Erythroblast (primary cell): ENCODE measurements around the gene LHFPL6.

Experiments
- DNase-seq, 2 experiments: peaks; one replicate each; lab custom pipeline; 2025; lab: John Stamatoyannopoulos, UW
- GATA1 ChIP-seq: IDR thresholded peaks from 2 replicates; pipeline ENCODE4 v1.6.1; 2011; ENCODE audit warnings: low read depth, mild to moderate bottlenecking, control low read depth, low read length, moderate library complexity
- POLR2A ChIP-seq: IDR thresholded peaks from 2 replicates; pipeline ENCODE4 v1.6.1; 2011; ENCODE audit warnings: mild to moderate bottlenecking, low read length

The LHFPL6 gene

DNA sequence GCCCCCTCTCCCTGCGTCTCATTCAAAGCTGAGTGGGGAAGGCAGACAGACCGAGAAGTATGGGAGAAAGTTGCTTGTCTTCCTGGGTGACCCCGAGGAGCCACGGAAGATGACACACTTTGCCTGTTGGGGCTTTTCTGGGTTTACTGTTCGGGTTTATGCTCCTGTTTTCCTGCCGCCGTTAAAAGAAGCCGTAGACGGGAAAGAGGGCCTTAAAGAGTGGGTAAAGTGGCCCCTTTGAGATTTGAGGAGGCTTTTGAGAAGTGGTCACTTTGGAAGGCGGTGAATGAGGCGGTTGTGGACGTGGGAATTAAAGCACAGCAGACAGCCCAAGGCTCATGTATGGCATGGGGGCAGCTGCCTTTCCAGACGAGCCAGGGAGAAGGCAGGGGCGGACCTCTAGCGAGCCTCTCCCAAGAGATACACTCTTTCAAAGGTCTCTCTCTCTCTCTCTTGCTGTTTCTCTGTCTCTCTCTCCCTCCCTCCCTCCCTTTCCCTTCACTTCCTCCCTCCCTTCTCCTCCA lies 493 bp upstream of the LHFPL6 start:
- DNase-seq = peak in 1 of 2 experiments; percentile 11
- TF ChIP-seq POLR2A (no peak), GATA1 (no peak)

DNA sequence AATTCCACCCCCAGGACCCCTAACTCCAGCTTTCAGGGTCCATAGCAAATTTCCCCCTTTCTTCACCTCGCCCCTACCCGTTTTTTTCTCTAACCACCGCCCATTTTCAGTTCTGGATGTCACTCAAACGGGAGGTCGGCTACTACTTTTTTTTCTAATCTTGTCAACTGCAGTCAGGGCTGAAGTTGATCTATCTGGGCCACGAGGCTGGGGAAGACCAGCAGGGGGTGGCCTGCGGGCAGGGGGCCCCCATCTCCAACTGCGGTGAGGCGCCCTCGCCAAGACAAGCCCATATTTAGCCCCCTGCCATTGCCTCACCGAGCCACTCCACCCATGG lies 748 bp downstream of the LHFPL6 start:
- TF ChIP-seq POLR2A (no peak), GATA1 (no peak)
- DNase-seq = peak; percentile 55 to 58

DNA sequence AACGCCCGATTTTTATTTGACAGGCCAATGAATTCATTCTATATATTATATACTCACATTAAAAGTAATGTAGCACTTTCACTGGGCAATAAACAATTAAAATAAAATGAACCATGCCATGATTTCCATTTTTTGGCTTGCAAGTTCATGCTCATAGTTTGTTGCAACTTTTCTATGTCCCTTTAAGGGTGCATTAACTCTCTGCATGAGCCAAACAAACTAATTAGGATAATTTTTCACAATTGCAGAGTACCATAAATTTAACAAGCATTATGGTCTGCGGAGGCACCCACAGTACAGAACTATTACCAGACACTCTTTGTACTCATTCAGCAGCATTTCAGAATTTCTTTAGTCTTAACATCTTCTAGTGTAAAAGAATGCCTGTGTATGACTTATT lies 1.4 kb downstream of the LHFPL6 start:
- TF ChIP-seq POLR2A (no peak), GATA1 (no peak)

DNA sequence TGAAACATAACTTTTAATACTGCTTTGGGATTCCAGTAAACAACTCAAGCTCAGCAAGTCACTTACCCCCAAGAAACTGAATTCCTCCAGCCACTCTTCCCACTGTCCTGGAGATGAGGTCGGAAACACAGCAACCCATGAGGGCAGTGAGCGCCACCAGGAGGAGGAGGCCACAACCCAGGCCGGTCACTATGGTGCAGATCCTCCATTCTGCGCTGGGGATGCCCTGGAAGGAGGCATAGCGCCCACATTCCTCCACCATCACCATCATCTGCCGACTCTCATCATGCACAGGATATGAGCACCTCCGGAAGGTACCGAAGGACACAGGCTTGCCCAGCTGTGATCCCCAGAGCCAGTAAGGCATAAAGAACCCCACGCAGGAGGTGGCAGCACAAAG lies 2.2 kb downstream of the LHFPL6 start:
- no peak for DNase-seq
- TF ChIP-seq GATA1 (no peak), POLR2A (no peak)

More for the DNA sequence above, 1.4 kb downstream of the LHFPL6 start:
- no peak for DNase-seq

DNA sequence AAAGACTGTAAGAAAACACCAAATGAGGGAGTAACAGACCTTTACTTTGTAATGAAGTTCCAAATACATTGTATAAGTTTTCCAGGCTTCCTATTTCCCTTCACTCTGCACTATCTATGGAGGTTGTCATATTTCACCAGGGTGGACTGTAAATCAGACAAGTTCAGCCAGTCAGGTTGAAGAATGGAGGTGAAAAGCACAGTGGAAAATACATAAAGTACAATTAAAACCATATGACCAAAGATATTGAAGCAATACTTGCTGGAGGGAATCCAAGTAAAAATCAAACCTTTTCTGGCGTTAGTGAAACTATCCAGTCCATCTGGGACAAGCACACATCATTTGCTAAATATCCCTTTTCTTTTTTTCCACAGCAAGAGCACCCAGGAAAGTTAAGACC lies 3.2 kb downstream of the LHFPL6 start:
- DNase-seq = no peak

DNA sequence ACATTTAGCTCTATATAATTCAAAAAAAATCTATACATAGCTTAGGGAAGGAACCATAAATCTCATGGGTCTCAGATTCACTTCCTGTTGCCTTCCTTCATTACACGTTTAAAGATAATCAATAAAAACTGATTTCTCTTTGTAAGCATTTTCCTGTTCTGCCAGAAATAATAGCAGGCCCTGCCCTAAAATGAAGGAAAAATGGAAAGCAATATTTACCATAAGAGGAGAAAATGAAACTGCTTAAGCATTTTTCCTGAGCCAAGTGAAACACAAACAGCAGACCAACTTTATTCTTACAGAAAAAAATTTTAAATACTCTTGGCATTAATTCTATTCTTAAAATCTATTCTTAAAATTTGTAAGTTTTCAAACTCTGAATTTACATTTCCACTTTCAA lies 4.0 kb downstream of the LHFPL6 start:
- no peak for DNase-seq
- TF ChIP-seq POLR2A = no peak
- TF ChIP-seq GATA1 = no peak

More for the DNA sequence above, 3.2 kb downstream of the LHFPL6 start:
- TF ChIP-seq GATA1 (no peak), POLR2A (no peak)

DNA sequence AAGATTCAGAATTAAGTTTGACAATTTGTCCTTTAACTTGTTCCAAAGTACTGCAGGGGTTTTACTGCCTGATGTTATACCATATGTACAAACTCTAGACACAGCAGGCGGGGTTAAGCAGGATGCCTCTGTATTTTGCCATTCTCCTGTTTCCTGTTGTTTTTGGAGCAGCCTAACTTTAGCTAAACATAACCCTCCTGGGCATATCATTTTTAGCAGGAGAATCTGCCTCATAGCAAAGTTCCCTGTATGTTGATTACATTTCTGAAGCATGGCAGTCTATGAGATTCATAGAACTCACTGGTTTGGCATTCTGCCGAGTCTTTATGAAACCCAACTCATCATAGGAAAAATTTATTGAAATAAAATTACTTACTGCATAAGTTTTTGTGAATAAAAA lies 5.2 kb downstream of the LHFPL6 start:
- TF ChIP-seq GATA1 (no peak), POLR2A (no peak)
- DNase-seq = no peak

DNA sequence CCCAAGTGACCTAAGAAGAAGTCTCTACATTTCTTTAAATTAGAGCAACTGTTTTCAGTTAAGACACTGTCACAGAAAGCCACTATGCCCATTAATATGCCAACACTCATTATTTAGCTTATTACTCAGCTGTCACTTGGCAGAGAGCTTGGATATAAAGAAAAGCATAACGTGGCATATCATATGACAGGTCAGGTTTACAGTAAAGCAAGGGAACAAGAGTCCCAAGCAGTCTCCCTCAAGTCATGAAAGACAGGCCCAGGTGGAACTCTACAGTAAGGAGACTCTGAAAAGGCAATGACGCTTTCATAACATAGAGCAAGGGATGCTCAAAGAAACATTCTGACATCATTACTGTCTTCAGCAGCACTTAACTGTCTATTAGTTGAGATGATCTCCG lies 6.3 kb downstream of the LHFPL6 start:
- TF ChIP-seq GATA1 (no peak), POLR2A (no peak)
- DNase-seq = no peak

DNA sequence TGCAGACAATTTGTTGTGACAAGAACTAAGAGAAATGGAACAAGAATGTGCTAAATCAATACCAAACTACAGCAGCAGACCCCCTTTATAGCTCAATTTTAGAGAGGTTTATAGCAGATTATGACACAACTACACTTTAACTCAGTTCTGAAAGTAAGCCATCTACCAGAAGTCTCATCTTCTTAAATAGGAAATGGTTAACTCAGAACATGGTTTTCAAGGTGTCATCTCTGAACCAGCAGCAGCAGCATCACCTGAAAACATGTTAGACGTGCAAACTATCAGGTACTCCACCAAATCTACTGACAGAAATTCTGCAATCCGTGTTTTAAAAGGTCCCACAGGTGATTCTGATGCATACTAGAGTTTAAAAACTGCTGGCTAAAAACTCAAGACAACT lies 6.8 kb downstream of the LHFPL6 start:
- TF ChIP-seq POLR2A = no peak
- no peak for TF ChIP-seq GATA1
- DNase-seq = no peak

DNA sequence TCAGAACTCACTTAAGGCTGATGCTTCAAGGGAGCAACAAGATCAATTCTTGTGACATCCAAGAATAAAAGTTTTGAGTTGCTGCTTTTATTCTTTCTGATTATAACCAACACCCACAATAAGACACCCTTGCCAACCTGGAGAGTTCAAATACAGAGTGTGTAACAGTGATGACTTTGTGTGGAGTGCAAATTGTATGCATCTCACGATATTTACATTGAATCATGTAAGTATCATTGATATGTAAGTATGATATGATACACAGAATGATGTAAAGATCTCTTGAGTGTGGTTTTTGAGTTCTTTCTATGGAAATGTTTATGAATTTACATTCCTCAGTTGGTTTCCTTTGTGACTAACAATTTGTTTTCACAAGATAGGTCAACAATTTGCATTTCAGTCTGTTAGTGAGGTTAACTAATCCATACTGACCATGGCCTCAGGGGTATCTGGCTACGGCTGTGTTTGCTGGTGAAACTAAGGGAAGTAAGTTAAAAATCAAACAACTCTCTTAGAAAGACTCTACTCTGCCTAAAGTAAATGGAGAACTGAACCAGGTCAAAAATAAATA lies 12.4 kb downstream of the LHFPL6 start:
- TF ChIP-seq POLR2A (no peak), GATA1 (no peak)
- DNase-seq = no peak

DNA sequence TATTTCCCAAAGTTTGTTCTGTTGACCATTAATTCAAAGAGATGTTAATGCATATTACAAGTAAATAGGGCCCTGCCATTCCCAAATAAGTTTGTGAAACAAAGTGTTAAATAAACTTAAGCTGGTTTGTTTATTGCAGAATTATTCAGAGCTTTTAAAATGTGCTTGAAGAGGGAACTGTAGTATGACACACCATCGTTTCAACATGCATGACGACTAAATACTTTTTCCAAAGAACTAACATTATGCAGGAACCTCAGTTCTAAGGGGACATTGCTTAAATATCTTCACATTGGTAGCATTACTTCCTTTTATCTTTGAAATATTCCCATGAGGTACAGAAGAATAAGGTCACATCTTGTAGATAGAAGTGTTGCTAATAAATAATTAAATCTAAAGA lies 14.6 kb downstream of the LHFPL6 start:
- DNase-seq = no peak
- TF ChIP-seq GATA1 (no peak), POLR2A (no peak)

DNA sequence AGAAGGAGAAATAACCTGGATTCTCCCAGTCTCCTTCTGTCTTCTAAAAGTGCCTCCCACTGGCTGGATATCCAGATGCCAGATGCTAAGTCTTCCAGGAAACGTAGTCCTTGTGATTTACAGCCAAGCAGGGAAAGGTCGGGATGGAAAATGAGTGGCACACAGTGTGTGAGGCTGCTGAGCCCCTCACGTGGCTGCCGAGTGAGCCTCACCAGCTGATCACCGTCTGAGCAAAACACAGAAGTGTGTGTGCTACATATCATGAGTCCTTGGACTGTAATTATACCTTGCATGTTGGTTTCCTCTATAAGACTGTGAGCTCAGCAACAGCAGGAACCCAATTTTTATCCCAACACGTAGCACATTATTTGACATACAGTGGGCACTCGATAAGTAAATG lies 15.1 kb downstream of the LHFPL6 start:
- TF ChIP-seq POLR2A (no peak), GATA1 (no peak)
- DNase-seq = no peak

DNA sequence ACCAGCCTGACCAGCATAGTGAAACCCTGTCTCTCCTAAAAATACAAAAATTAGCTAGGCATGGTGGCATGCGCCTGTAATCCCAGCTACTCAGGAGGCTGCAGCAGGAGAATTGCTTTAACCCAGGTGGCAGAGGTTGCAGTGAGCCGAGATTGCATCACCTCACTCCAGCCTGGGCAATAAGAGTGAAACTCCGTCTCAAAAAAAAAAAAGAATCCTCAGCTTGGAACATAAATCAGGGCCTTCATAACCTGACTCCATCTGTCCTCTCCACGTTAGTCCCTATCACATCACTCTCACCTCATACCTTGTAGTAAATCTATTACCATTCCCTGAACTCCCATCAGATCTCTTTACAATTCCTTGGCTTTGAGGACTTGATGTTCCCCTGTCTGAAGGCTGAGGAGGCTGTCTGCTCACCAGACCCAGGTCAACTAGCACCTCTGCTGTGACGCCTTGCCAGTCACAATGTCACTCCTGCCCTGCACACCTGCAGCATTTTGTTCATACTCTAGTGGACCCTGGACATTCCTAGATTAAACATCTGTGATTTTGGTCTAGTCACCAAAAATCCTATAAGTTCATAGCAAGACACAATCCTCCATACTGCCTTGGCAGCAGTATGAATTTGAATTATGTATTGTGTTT lies 15.9 kb downstream of the LHFPL6 start:
- no peak for DNase-seq
- TF ChIP-seq GATA1 (no peak), POLR2A (no peak)

DNA sequence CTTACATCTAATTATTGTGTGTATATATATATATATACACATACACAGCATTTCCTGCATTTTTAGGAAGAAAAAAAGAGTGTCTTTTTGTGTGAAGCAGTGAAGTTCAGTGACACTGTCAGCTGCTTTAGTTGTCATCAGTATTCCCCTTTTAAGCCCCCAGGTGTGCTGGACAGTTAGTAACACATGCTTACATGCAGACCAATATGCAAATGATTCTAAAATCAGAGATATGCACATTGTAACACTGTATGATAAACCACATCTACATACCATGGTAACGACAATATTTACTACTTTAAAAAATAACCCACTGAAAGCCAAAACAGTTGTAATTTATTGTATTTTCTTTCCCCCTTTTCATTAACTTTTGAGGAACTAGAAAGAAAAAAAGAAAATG lies 16.8 kb downstream of the LHFPL6 start:
- DNase-seq = no peak
- TF ChIP-seq POLR2A (no peak), GATA1 (no peak)

DNA sequence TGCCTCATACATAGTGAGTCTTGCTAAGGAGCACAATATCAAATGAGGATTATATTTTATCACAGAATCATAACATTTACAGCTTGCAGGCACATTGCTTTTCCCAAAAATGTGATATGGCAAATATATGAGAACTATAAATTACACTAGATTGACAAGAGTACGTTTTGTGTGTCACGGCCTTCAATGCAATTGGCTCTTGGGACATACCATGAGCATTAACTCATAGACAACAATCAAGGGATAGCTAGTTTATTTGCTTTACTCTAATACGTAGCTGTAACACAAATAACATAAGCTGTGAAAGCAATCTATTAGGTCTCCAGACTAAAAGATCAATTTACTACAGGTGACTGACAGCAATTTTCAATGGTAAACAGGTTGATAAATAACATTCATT lies 17.8 kb downstream of the LHFPL6 start:
- TF ChIP-seq GATA1 (no peak), POLR2A (no peak)
- no peak for DNase-seq
